HTR-8/SVneo (cell line): ENCODE measurements around the gene NF2.

ENCODE experiments used
- DNase-seq: peaks from one replicate; pipeline ENCODE4 v3.0.0; 2011; ENCODE audit warnings: low spot score, mixed read lengths; ENCODE audit not compliant: insufficient read length
- FAIRE-seq: peaks from 2 replicates; lab custom pipeline; 2011; peaks lifted over from hg19 to GRCh38; lab: Jason Lieb, UNC

The NF2 gene

GRCh38 chr22:29734406-29734805 lies 131.0 kb downstream of the NF2 start:
- FAIRE-seq (no peak), DNase-seq (no peak)

DNA sequence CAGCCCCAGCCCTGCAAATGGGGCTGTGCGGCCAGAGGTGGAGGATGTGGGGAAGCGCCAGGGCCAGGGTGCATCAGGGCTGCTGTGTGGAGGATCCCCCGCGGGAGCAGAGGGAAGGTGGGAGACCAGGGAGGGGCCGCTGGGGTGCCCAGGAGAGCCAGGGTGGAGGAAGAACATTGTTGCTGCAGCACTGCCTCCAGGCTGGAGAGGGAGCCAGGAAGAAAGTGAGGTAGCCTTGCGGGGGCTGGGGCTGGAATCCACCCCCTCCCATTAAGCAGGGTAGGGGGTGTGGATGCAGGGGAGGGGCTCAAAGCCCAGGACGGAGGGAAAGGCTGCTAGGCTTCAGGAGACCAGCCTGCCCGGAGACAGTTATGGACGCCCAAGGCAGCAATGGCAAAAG lies 131.4 kb downstream of the NF2 start:
- FAIRE-seq (no peak), DNase-seq (no peak)

DNA sequence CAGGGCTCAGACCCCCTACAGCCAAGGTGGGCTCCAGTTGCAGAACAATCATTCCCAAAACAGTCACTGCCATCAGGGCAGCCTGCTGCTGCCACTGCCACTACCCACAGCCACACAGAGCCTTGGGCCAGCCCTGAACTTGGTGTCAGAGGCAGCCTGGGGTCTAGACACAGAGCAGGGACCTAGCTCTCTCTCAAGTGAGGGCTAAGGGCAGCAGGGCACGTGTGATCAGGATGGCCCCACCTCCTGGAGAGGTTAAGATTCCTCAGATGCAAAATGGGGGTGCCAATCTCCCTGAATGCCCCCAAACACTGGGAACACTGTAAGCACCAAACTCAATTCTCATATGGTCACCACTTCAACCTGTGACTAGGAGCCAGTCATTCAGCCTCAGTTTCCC lies 132.0 kb downstream of the NF2 start:
- FAIRE-seq (no peak), DNase-seq (no peak)

DNA sequence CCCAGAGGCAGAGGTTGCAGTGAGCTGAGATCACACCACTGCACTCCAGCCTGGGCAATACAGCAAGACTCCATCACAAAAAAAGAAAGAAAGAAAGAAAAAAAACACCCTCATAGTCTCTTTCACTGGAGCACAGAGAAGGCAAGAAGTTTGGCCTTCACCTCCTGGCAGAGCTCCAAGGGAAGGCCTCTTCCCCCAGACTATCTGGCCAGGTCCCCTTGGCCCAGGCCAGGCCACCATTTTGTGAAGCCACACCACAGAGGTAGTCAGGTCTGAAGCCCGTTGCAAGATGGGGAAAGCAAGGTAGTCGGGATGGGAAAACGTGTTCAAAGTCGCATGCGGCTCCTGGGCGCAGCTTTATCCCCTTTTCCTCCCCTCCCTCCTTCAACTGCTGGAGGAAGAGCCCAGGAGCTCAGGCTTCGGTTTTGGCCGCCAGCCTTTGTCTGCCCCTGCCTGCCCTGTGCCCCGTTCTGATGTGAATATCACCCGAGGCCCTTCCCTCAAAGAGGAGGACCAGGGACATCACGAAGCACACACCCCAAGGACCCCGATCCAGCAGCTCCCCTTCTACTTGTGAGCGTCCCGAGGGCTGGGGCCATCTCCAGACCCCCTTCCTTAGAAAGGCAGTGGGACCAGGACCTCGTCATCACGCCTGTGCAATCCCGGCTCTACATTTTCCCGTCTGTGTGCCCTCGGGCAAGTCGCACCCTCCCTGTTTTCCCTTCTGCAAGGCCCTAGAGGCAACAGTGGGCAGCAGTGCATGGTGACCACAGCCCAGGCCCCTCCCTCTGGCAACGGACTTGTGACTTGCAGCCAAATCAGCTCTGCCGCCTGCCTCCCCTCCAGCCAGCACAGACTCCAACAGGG lies 134.1 kb downstream of the NF2 start:
- FAIRE-seq = no peak
- no peak for DNase-seq

DNA sequence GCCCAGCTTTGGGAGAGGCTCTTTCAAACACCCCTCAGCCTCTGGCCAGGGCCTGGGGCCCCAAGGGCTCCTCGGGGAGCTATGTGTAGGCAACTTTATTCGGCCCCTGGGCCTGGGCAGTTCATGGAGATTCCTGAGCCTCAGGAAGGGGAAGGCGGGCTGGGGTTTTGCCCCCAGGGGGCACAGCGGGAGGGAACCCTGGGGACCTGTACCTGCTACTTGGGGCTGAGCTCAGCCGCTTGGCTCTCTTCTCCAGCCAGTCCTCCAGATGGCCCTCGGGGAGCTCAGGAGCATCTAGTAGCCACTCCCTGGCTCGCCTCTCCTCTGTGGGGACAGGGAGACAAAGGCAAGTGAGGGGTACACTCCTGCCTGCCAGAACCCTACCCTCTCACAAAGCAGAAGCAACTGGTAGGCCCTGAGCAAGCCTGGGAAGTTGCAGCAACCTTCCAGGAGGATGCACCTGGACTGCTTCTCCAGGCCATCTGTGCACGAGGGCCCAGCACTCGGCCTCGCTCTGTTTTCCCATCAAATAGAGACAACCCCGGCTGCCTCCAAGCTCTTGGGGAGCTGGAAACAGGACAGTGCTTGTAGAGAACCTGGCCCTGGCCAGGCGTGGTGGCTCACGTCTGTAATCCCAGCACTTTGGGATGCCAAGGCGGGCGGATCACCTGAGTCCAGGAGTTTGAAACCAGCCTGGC lies 134.8 kb downstream of the NF2 start:
- DNase-seq (no peak), FAIRE-seq (no peak)

GRCh38 chr22:29739346-29739875 lies 136.0 kb downstream of the NF2 start:
- DNase-seq (no peak), FAIRE-seq (no peak)

- FAIRE-seq (no peak), DNase-seq (no peak)
Measured at GRCh38 chr22:29740216-29740615, 136.8 kb downstream of the NF2 start.

DNA sequence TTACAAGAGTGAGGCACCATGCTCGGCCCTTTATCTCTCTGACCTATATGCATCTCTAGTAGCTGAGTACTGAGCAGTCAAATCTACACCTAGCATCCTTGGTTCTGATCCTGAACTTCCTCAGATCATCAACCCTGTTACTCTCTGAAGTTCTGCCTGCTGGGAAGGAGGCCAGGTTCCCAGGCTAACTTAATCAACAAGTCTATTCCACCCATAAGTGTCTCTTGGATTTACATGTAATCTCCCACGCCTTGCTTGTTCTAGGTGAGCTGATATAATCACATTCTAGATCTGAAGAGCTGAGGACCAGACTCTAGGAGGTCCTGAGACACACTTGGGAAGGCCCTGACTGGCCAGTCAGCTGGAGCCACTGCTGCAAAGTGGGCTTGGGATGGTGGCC lies 138.5 kb downstream of the NF2 start:
- FAIRE-seq = no peak
- DNase-seq = no peak

DNA sequence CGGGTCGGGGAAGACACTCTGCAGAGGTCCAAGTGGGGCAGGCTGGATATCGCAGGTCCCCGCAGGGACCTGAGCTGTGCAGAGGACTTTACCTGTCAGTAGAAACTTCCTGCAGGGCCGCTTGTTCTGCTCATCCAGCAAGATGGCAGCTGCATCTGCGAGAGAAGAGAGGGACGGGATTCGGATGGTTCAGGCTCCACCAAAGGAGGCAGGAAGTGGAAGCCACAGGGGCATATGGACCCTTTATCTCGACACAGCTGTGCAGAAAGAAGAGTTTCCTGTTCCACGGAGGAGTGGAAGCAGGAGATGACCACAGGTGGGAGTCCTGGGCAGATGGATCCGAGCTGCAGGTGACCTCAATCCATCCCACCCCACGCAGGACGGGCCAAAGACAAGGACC lies 138.9 kb downstream of the NF2 start:
- no peak for DNase-seq
- FAIRE-seq = no peak

GRCh38 chr22:29744902-29745301 lies 141.5 kb downstream of the NF2 start:
- DNase-seq (no peak), FAIRE-seq (no peak)

- DNase-seq = no peak
- FAIRE-seq = no peak
Measured at GRCh38 chr22:29747832-29748231, 144.4 kb downstream of the NF2 start.
